Thymus (tissue), 2 donors: Measurements from ENCODE around the gene EIF2AK2. TPM values are rescaled to one million over a fixed set of nuclear protein-coding genes. Genes with fewer than 3 reads are reported as not detected.

ENCODE experiments used
- polyA plus RNA-seq: library from polyadenylated mRNA; stranded (reverse); fragments of 200-250 nt; gene quantifications from one replicate; pipeline ENCODE4 v1.2.3, GENCODE V29; 2013
- total RNA-seq: library from RNA; stranded (reverse); fragments of 120-200 nt; gene quantifications from one replicate; pipeline ENCODE4 v1.2.4, GENCODE V29; 2013
- donor health status: healthy.

The EIF2AK2 gene
- total and polyA plus RNA-seq, 2 donors, result 9.6 to 19.9 TPM

Other genes with a start within 250 kb of the EIF2AK2 start
- 15.0 TPM for gene STRN, start 190.4 kb downstream of the EIF2AK2 start, total RNA-seq
- gene STRN, start 190.4 kb downstream of the EIF2AK2 start, polyA plus RNA-seq, result 6.0 TPM
- gene HEATR5B, start 72.6 kb downstream of the EIF2AK2 start, total RNA-seq, result 14.0 TPM
- gene HEATR5B, start 72.6 kb downstream of the EIF2AK2 start, polyA plus RNA-seq, result 10.4 TPM
- gene GPATCH11, start 72.5 kb downstream of the EIF2AK2 start, total RNA-seq, result 9.0 TPM
- gene GPATCH11, start 72.5 kb downstream of the EIF2AK2 start, polyA plus RNA-seq, result 7.3 TPM
- not detected for gene SULT6B1, start 31.7 kb upstream of the EIF2AK2 start, total RNA-seq
- gene SULT6B1, start 31.7 kb upstream of the EIF2AK2 start, polyA plus RNA-seq, result not detected
- gene CEBPZOS, start 39.5 kb upstream of the EIF2AK2 start, total RNA-seq, result 23.2 TPM
- 50.4 TPM for gene CEBPZOS, start 39.5 kb upstream of the EIF2AK2 start, polyA plus RNA-seq
- 78.2 TPM for gene CEBPZ, start 74.6 kb upstream of the EIF2AK2 start, total RNA-seq
- gene CEBPZ, start 74.6 kb upstream of the EIF2AK2 start, polyA plus RNA-seq, result 107 TPM
- gene NDUFAF7, start 74.7 kb upstream of the EIF2AK2 start, total RNA-seq, result 15.8 TPM
- gene NDUFAF7, start 74.7 kb upstream of the EIF2AK2 start, polyA plus RNA-seq, result 26.9 TPM
- 32.6 TPM for gene PRKD3, start 167.9 kb upstream of the EIF2AK2 start, total RNA-seq
- 12.6 TPM for gene PRKD3, start 167.9 kb upstream of the EIF2AK2 start, polyA plus RNA-seq
- 11.4 TPM for gene QPCT, start 187.7 kb upstream of the EIF2AK2 start, total RNA-seq
- gene QPCT, start 187.7 kb upstream of the EIF2AK2 start, polyA plus RNA-seq, result 8.6 TPM